Measurements from ENCODE around the gene IZUMO4. TPM values are rescaled to one million over a fixed set of nuclear protein-coding genes. Genes with fewer than 3 reads are reported as not detected.

Gene IZUMO4
- total RNA-seq, 1 donor from 2014 or later, result 8.9 TPM

- intact Hi-C loops (cut with micrococcal nuclease), result no loop called here
These were observed 43.4 kb downstream of the IZUMO4 start for GRCh38 chr19:2140138-2140569.

DNA sequence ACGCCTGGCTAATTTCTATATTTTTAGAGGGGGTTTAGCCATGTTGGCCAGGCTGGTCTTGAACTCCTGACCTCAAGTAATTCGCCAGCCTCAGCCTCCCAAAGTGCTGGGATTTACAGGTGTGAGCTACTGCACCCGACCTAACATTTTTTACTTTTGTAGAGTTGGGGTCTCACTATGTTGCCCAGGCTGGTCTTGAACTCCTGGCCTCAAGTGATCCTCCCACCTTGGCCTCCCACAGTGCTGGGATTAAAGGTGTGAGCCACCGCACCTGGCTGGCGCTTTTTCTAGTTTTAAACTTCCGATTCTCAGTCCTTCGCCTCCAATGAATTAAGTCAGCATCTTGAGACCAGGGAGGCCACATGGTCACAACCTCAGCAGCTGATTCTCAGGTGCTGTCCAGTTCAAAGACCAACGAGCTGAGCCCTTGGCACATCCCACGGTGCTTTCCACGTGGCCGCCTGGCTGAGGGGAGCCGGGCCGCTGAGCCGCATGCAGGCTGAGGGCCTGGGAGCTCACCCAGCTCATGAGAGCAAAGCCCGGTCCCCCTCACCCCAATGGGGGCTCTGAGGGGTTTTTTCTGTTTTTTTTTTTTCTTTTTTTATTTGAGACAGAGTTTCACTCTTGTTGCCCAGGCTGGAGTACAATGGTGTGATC is 45.6 kb downstream of the IZUMO4 start:
- intact Hi-C loops (cut with micrococcal nuclease), result no loop called here

DNA sequence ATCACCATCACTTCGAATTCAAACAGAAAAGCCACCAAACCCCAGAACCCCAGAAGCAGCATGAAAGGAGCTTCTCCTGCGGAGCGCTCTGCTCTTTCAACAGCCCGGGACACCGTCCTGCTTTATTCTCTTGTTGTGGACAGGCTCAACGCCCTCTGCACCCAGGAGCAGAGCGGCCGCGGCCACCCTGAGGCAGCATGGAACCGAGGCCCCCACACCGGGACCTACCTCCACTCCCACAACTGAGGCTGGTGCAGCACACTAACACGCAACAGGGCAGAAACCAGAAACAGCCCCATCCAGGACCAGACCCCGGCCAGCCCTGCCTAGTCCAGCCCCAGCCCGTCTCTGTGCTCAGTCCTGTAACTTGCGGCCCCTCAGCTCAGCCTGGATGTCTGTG is 47.5 kb downstream of the IZUMO4 start:
- intact Hi-C loops (cut with micrococcal nuclease), result no loop called here

DNA sequence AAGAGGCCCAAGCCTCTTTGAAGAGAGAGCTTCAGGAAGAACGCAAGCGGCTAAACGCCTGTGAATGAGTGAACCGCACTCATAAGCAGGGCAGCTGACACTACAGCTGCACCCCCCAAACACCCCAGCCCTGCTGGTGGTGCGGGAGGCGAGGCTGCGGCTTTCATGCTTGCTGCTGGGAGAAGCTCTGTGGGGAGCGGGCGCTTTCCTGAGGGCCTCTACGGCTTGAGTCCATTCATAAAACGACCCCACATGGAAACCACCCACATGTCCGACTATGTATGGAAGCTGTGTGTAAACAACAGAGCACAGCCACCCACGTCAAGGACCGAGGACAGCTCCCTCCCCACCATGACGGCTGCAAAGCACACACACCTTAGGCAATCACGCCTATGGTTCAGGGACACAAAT is 49.1 kb downstream of the IZUMO4 start:
- intact Hi-C loops (cut with micrococcal nuclease), result no loop called here

DNA sequence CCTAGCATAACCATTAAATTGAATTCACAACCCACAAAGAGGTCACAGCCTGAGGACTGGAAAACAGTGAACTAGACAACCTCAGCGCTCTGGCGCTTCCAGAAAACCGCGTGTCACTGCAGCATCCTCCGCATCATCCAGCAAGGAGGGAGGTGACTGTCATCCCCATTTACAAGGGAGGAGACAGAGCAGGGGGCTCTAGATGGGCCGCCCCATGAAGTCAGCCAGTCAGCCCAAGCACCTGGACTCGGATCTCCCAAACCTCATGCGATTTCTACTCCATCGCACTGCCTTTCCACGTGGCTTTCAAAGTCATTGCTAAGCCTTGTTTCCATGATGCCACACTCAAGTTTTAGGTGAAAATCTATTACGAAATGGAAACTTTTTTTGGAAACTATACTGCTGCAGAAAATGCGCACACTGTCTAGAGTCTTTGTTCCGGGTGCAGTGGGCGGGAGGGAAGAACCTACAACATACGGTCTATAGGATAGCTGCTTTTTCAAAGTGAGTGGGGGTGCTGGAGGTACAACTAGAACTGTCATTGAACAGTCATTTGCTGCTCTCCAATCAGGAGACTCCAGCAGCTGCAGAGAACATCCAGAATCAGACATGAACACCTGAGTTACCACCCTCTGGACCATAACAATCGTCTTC is 51.9 kb downstream of the IZUMO4 start:
- intact Hi-C loops (cut with micrococcal nuclease), result no loop called here

Other genes with a start within 250 kb of the IZUMO4 start
- gene REXO1, start 248.4 kb upstream of the IZUMO4 start, total RNA-seq, result 49.2 and 54.1 TPM in 2 replicates
- 21.3 and 23.1 TPM in 2 replicates for gene KLF16, start 233.3 kb upstream of the IZUMO4 start, total RNA-seq
- 119 and 126 TPM in 2 replicates for gene ABHD17A, start 211.4 kb upstream of the IZUMO4 start, total RNA-seq
- gene ADAT3, start 191.5 kb upstream of the IZUMO4 start, total RNA-seq, result 11.0 and 11.5 TPM in 2 replicates
- gene SCAMP4, start 191.5 kb upstream of the IZUMO4 start, total RNA-seq, result 32.1 and 34.8 TPM in 2 replicates
- 89.5 and 94.3 TPM in 2 replicates for gene CSNK1G2, start 155.7 kb upstream of the IZUMO4 start, total RNA-seq
- gene BTBD2, start 81.2 kb upstream of the IZUMO4 start, total RNA-seq, result 50.1 and 56.1 TPM in 2 replicates
- 190 TPM in 2 replicates for gene MKNK2, start 45.7 kb upstream of the IZUMO4 start, total RNA-seq
- gene MOB3A, start 589 bp upstream of the IZUMO4 start, total RNA-seq, result 228 and 239 TPM in 2 replicates
- 104 and 113 TPM in 2 replicates for gene AP3D1, start 54.7 kb downstream of the IZUMO4 start, total RNA-seq
- 67.1 and 72.3 TPM in 2 replicates for gene DOT1L, start 67.0 kb downstream of the IZUMO4 start, total RNA-seq
- 72.5 and 74.4 TPM in 2 replicates for gene PLEKHJ1, start 139.4 kb downstream of the IZUMO4 start, total RNA-seq
- 135 and 147 TPM in 2 replicates for gene SF3A2, start 139.9 kb downstream of the IZUMO4 start, total RNA-seq
- 5.9 and 6.2 TPM in 2 replicates for gene AMH, start 152.4 kb downstream of the IZUMO4 start, total RNA-seq
- 0.16 and 0.45 TPM in 2 replicates for gene JSRP1, start 159.5 kb downstream of the IZUMO4 start, total RNA-seq
- 0.82 and 0.84 TPM in 2 replicates for gene PEAK3, start 185.3 kb downstream of the IZUMO4 start, total RNA-seq
- gene LINGO3, start 211.2 kb downstream of the IZUMO4 start, total RNA-seq, result 0.23 and 0.41 TPM in 2 replicates
- 148 and 150 TPM in 2 replicates for gene LSM7, start 231.7 kb downstream of the IZUMO4 start, total RNA-seq
- 76.4 and 78.1 TPM in 2 replicates for gene SPPL2B, start 231.8 kb downstream of the IZUMO4 start, total RNA-seq